HG03457 (cell line): ENCODE results near the gene NEURL1B.

Experiments
- ATAC-seq: cut with Tn5 transposase; IDR thresholded peaks from one replicate; pipeline ENCODE4 v1.9.1; 2021; ENCODE audit warnings: moderate number of reproducible peaks; ENCODE audit not compliant: unreplicated experiment

The NEURL1B gene

GRCh38 chr5:172714491-172715420, 73.7 kb downstream of the NEURL1B start:
- no peak for ATAC-seq

GRCh38 chr5:172715421-172715780, 74.3 kb downstream of the NEURL1B start:
- no peak for ATAC-seq

DNA sequence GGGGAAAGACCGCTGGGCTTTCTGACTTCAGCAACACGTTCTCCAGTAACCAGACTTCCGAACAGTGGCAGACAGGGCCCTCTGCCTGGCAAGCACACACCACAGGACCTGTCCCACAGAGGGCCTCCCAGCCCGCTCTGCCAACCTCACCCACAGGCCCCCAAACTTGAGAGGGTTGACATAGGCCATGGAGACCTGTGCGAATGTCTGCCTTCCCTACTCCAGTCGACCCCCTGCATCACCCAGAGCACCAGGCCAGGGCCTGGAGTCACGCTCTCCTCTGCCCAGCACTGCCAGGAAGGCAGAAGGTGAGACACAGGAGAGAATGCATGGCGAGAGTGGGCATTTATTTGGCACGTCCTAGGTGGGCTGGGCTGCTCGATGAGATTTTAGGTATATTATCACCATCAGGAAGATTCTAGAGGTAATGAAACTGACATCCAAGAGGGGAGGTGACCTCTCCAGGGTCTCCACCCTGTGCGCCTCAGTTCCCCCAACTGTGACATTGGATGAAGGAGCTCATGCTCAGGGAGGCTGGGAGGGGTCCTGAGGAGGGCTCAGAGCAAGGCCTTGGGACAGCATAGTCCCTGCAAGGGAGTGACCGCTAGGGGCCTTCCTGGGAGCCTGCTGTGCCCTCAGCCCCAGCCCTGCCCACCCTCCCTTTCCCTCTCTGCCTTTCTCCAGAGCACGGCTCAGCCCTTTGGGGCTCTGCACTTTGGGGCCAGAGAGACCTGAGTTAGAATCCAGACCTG, 75.0 kb downstream of the NEURL1B start:
- no peak for ATAC-seq

DNA sequence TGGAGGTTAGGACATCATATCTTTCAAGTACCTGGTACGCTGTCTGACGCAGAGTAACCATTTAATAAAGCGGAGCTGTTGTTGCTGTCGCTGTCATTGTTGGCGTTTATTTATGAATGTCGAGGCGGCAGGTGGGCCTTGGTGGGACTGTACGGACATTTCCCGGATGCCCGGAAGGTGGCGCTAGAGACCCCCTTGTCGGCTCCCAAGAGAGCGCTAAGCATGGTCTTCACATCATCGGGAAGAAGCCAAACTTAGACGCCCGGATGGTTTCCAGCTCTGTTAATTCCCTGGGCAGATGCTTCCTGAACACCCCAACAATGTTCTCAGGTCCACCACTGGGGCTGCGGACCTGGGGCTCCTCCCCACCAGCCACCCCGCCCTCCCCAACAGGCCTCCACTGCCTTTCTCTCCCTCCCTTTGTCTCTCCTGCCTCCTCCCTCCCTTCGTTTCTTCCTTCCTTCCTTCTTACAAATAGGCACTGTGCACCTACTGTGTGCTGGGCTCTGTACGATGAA, 75.8 kb downstream of the NEURL1B start:
- ATAC-seq: no peak

DNA sequence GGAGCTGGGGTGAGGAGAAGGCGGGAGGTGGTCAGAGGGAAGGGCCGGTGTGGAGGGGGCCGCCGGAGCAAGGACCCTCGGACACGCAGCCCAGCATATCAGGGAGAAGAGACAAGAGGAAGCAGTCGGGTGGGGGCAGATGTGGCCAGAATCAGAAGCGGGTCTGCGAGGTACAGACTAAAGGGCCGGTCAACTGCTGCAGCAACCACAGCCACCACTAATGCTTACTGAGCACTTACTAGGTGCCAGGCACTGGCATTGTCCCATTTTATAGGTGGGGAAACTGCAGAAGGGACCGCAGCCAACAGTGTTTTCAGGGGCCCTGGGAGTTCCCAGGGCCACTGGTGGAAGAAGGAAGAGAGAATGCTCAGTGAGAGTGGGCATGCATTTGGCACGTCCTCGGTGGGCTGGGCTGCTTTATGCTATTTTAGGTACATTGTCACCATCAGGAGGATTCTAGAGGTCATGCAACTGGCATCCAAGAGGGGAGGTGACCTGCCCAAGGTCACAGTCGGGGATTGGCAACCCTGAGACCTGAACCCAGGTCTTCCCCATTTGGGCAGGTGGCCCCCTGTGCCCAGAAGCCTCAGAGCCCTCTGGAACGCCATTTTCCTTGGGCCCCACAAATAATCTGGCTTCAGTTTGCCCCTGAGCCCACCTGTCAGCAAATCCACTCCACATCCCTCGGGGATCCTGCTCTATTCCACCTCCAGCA, 76.6 kb downstream of the NEURL1B start:
- ATAC-seq: no peak

DNA sequence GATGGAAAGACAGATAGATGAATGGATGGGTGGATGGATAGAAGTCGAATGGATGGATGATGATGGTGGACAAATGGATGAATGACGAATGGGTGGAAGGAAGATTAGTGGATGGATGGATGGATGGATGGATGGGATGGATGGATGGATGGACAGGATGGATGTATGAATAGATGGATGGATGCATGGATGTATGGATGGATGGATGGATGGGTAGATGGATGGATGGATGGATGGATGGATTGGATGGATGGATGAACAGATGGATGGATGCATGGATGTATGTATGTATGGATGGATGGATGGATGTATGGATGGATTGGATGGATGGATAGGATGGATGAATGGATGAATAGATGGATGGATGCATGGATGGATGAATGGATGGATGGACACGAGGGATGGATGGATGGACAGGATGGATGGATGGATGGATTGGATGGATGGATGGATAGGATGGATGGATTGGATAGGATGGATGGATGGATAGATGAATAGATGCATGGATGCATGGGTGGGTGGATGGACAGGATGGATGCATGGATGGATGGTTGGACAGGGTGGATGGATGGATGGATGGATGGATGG, 77.6 kb downstream of the NEURL1B start:
- ATAC-seq: no peak

GRCh38 chr5:172719211-172719610, 78.1 kb downstream of the NEURL1B start:
- ATAC-seq: no peak

GRCh38 chr5:172720655-172721054, 79.6 kb downstream of the NEURL1B start:
- ATAC-seq: no peak

GRCh38 chr5:172721455-172722326, 80.6 kb downstream of the NEURL1B start:
- no peak for ATAC-seq

DNA sequence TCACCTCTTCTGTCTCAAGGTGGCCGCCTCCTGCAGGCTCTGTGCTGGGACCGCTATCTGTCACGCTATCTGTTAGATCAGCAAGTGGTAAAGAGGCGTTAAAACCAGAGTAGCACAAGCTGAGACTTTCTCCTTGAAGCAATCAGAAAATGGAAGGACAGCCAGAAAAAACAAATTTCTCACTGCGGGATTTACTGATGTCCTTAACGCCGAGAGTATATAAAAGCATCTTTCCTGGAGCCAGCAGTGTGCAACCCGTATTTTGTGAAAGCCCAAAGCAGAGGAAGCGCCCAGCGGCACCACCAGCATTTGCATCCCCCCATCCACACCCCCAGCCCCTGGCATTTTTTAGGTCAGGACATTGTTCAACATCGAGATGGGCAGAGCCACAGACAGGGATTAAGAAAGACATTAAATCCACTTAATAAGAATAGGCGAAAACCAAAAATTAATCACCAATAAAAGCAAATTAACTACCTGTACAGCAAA, 81.3 kb downstream of the NEURL1B start:
- ATAC-seq: no peak

DNA sequence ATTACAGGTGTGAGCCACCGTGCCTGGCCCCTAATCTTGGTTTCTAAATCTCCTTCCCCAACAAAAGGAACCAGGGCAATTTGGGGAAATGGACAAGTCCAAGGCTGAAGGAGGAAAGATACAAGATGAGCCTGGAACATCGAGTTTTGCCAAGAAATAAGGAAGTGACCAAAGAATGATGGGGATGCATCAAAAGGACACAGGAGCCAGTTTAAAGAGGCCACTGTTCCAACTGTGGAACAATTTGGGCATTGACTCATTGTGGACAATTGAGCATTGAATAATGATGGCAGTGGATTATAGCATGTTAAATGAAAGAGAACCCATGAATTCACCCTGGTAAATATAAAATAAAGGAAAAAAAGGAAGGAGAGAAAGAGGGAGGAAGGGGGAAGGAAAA, 82.4 kb downstream of the NEURL1B start:
- ATAC-seq: no peak

- no peak for ATAC-seq
Observed at GRCh38 chr5:172724242-172725183, 83.5 kb downstream of the NEURL1B start.

GRCh38 chr5:172725273-172725672, 84.2 kb downstream of the NEURL1B start:
- ATAC-seq: no peak

GRCh38 chr5:172725785-172726184, 84.7 kb downstream of the NEURL1B start:
- no peak for ATAC-seq

DNA sequence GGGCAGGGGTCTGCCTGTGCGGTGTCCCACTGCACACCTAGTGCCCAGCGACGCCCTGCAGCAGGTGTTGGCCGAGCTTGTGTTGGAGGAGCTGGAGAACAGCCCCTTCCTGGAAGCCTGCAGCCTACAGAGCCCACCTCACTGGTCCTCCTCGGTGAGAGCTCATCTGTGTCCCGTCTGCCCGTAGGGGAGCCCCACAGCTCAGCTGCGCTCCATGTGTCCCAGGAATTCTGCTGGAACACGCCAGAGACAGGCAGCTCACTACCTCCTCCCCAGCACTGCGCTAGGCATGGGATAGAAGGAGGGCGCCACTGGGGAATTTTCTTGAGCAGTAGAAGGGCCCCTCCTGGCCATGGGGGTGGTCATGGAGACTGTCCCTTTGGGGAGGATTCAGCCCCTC, 85.9 kb downstream of the NEURL1B start:
- no peak for ATAC-seq

DNA sequence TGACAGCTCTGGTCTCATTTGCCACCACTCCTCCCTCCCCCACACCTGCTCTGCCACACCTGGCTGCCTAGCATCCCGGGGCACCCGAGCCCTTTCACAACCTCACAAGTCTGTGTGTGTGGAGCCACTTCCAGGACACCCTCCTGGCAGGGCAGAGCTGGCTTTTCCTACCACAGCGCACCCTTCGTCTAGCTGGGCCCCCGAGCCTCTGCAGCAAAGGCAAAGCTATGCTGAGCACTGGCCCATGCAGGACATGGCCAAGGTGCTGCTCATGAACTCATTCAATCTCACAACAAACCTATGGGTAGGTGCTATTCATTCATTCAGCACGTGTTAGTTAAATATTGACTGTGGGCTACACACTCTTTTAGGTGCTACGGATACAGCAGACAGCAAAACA, 86.5 kb downstream of the NEURL1B start:
- ATAC-seq: no peak

DNA sequence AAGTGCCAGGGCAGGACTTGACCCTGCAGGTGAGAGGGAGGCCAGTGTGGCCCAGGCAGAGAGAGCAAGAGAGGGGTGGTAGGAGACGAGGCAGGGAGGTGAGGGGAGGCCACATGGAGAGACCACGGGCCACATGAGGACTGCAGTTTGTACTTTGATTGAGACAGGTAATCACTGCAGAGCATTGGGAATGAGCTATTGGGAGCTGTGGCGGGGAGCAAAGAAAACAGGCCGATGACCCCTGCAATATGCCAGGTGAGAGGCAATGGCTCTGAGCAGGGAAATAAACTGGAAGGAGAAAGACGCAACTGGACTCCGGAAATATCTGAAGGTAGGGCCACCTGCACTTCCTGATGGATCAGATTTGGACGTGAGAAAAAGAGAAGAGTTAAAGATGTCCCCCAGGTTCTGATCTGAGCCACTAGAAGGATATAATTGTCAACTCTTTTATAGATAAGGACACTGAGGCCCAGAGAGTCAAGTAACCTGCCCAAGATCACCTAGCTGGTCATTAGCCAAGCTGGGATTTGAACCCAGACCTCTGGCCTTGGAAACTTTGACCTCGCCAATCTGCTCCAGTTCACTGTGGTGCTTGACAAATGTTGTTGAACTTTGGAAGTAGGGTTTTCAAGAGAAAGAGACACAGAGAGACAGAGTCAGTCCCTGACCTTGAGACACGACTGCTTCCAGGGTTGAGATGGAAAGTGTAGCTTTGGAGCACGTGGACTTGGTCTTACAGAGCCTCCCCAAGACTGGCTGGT, 87.6 kb downstream of the NEURL1B start:
- no peak for ATAC-seq

GRCh38 chr5:172729588-172729987, 88.5 kb downstream of the NEURL1B start:
- no peak for ATAC-seq
